PC-9 (cell line): ENCODE measurements around the gene KCNV2. TPM values are rescaled to one million over a fixed set of nuclear protein-coding genes. Genes with fewer than 3 reads are reported as not detected.

ENCODE experiments used
- BruUV-seq: library from RNA; stranded (reverse); fragments of 400-500 nt; replicated peaks from 2 replicates; lab custom pipeline; 2021; lab: Mats Ljungman, UMichigan
- CTCF ChIA-PET: fragments of 300-600 bp; sonication (Branson Sonifier 250); formaldehyde crosslinking; loops from one replicate; lab custom pipeline; 2022; ENCODE audit warnings: antibody characterized with exemption; lab: Charles Lee
- POLR2A ChIA-PET: fragments of 300-600 bp; sonication (Branson Sonifier 250); formaldehyde crosslinking; loops from one replicate; lab custom pipeline; 2022; ENCODE audit warnings: antibody characterized with exemption; ENCODE audit not compliant: unreplicated experiment; lab: Charles Lee
- DNase-seq, 2 experiments: peaks; one replicate each; pipeline versions ENCODE4 v3.0.0 to v3.0.0-alpha.2; 2015 to 2022; ENCODE audit warnings: mixed read lengths in 1 of 2
- H2AFZ ChIP-seq: fragments of 200-600 bp; sonication (generic); 2 replicates; pipeline ENCODE4 v1.8.1; 2017; ENCODE audit warnings: antibody characterized with exemption
- H3F3A ChIP-seq: fragments of 200-600 bp; sonication (generic); 2 replicates; pipeline ENCODE4 v1.8.1; 2017; ENCODE audit warnings: antibody characterized with exemption, mild to moderate bottlenecking, low read depth; ENCODE audit not compliant: insufficient read depth
- H3K27ac ChIP-seq: fragments of 200-600 bp; sonication (generic); 2 replicates; pipeline ENCODE4 v1.6.1; 2016; ENCODE audit warnings: mixed run types
- H3K27me3 ChIP-seq: fragments of 200-600 bp; sonication (generic); 2 replicates; pipeline ENCODE4 v1.6.1; 2016; ENCODE audit warnings: low read depth, mixed run types; ENCODE audit not compliant: insufficient read depth
- H3K36me3 ChIP-seq: fragments of 200-600 bp; sonication (generic); 2 replicates; pipeline ENCODE4 v1.6.1; 2016; ENCODE audit warnings: low read depth, mixed run types
- H3K4me1 ChIP-seq: fragments of 200-600 bp; sonication (generic); replicated peaks from 2 replicates; pipeline ENCODE4 v1.6.1; 2016; ENCODE audit warnings: mixed run types; ENCODE audit not compliant: insufficient read depth
- H3K4me2 ChIP-seq: fragments of 200-600 bp; sonication (generic); 2 replicates; pipeline ENCODE4 v1.6.1; 2017; ENCODE audit warnings: mixed run types
- H3K4me3 ChIP-seq: fragments of 200-600 bp; sonication (generic); 2 replicates; pipeline ENCODE4 v1.6.1; 2016; ENCODE audit warnings: mixed run types
- H3K79me2 ChIP-seq: fragments of 200-600 bp; sonication (generic); 2 replicates; pipeline ENCODE4 v1.6.1; 2017; ENCODE audit warnings: low read depth, mixed run types
- H3K9me2 ChIP-seq: fragments of 200-600 bp; sonication (generic); 2 replicates; pipeline ENCODE4 v1.8.1; 2017; ENCODE audit warnings: mild to moderate bottlenecking; ENCODE audit not compliant: insufficient read depth
- H3K9me3 ChIP-seq: fragments of 200-600 bp; sonication (generic); 2 replicates; pipeline ENCODE4 v1.8.1; 2016; ENCODE audit warnings: low read depth; ENCODE audit not compliant: insufficient read depth
- H4K20me1 ChIP-seq: fragments of 200-600 bp; sonication (generic); 2 replicates; pipeline ENCODE4 v1.8.1; 2017; ENCODE audit not compliant: insufficient read depth
- EZH2 ChIP-seq: fragments of 200-600 bp; sonication (generic); IDR thresholded peaks from 2 replicates; pipeline ENCODE4 v1.8.0; 2017; ENCODE audit warnings: antibody characterized with exemption, low read depth
- intact Hi-C: fragments of 100-400 bp; cut with micrococcal nuclease; formaldehyde crosslinking; loops from one replicate; pipeline ENCODE4 v1.10.0; 2022; ENCODE audit not compliant: unreplicated experiment
- total RNA-seq: library from RNA; stranded (reverse); gene quantifications from 2 replicates; pipeline ENCODE4 v1.2.3, GENCODE V29; 2021
- TF ChIP-seq, protein P1 (sequence below): fragments of 200-600 bp; sonication (generic); conservative IDR thresholded peaks from 2 replicates; pipeline ENCODE4 v1.6.1; 2017; ENCODE audit warnings: mixed run types, antibody characterized with exemption, mild to moderate bottlenecking, moderate library complexity

Gene KCNV2
- total RNA-seq, 1 experiment from 2014 or later: not detected

DNA sequence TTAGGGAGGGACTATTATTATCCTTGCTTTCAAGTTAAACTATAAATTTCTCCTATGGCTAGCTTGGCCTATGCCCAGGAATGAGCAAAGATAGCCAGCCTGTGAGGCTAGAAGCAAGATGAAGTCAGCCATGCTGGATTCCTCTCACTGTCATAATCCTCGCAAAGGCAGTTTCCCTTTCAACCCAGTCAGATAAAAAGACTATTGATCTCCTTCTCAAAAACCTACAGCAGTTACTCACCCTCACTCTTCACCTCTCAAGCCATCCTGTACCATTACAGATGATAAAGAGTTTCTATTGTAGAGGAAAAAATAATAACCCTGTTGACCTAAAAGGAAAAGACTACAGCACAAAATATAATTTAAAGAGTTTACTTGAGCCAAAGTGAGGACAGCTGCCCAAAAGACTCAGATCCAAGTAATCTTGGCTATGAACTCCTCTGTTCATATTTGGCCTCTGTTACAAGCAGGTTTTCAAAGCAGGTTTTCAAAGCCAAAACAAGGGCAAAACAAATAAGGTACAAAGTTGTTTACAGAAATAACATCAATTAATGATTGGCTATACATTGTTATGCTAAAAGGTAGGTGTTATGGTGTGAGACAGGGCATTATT is 41.7 kb downstream of the KCNV2 start:
- no peak overlapping the region for H3K4me2 ChIP-seq
- TF ChIP-seq, protein P1, sequence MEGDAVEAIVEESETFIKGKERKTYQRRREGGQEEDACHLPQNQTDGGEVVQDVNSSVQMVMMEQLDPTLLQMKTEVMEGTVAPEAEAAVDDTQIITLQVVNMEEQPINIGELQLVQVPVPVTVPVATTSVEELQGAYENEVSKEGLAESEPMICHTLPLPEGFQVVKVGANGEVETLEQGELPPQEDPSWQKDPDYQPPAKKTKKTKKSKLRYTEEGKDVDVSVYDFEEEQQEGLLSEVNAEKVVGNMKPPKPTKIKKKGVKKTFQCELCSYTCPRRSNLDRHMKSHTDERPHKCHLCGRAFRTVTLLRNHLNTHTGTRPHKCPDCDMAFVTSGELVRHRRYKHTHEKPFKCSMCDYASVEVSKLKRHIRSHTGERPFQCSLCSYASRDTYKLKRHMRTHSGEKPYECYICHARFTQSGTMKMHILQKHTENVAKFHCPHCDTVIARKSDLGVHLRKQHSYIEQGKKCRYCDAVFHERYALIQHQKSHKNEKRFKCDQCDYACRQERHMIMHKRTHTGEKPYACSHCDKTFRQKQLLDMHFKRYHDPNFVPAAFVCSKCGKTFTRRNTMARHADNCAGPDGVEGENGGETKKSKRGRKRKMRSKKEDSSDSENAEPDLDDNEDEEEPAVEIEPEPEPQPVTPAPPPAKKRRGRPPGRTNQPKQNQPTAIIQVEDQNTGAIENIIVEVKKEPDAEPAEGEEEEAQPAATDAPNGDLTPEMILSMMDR: no peak
- no peak for TF ChIP-seq EZH2
- H3K9me2 ChIP-seq: no peaks in the 10 kb centered on the region
- ChIA-PET CTCF (no interaction called here), POLR2A (no interaction called here)
- no peaks in the 10 kb centered on the region for H4K20me1 ChIP-seq
- H3F3A ChIP-seq: no peaks in the 10 kb centered on the region
- no peak overlapping the region for H3K4me3 ChIP-seq
- H3K9me3 ChIP-seq: no peaks in the 10 kb centered on the region
- intact Hi-C loops: no loop called here
- H3K27ac ChIP-seq: no peak overlapping the region
- H3K79me2 ChIP-seq: no peaks in the 10 kb centered on the region
- H3K36me3 ChIP-seq: no peaks in the 10 kb centered on the region
- no peaks in the 10 kb centered on the region for H3K4me1 ChIP-seq
- DNase-seq: no peak
- no peak overlapping the region for H2AFZ ChIP-seq
- no peaks in the 10 kb centered on the region for H3K27me3 ChIP-seq
- no TSS peak for BruUV-seq

DNA sequence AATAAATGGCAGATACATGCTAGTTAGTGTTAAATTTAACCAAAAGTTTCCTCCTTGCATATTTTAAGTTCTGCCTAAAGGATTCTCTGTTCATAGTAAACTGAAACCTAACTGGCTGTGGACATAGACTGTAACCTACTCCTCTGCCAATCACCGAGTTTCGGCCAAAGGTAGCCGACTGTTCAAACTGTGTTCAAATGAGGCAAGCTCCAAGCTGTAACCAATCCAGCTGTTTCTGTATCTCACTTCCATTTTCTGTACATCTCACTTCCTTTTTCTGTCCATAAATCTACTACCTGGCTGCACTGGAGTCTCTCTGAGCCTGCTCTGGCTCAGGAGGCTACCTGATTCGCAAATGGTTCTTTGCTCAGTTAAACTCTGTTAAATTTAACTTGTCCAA is 44.1 kb downstream of the KCNV2 start:
- H2AFZ ChIP-seq: no peak overlapping the region
- peaks cover 7% of the 10 kb centered on the region; the same call in 1 of the 2 replicates for H3K4me1 ChIP-seq
- no TSS peak for BruUV-seq
- TF ChIP-seq EZH2: no peak
- TF ChIP-seq, protein P1: no peak
- POLR2A ChIA-PET: no interaction called here
- H3F3A ChIP-seq: no peaks in the 10 kb centered on the region
- H3K9me3 ChIP-seq: no peaks in the 10 kb centered on the region
- intact Hi-C loops: no loop called here
- H3K4me3 ChIP-seq: no peak overlapping the region
- H3K9me2 ChIP-seq: no peaks in the 10 kb centered on the region
- H3K27ac ChIP-seq: no peak overlapping the region
- no peak for DNase-seq
- CTCF ChIA-PET: no interaction called here
- H3K79me2 ChIP-seq: no peaks in the 10 kb centered on the region
- no peak overlapping the region for H3K4me2 ChIP-seq
- H3K27me3 ChIP-seq: no peaks in the 10 kb centered on the region
- H4K20me1 ChIP-seq: no peaks in the 10 kb centered on the region
- no peaks in the 10 kb centered on the region for H3K36me3 ChIP-seq

DNA sequence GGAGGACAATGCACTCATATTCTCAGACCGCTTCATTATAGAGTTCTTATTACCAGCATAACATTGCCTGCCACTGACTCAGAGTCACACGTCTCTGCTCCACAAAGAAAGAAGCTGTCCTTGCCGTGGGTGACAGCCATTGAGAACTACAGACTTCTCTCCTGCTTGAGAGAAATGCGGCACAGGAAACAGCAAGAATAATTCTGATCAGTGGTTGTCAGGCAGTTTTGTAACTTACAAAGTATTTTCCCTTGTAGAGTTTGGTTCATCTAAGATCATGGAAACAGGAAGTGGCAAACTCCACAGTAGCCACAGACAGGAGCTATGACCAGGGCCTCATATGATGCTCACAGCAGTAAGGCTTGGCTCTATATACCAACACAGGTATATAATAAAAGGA is 47.0 kb downstream of the KCNV2 start:
- TF ChIP-seq, protein P1: no peak
- no peak for TF ChIP-seq EZH2
- intact Hi-C loops: no loop called here
- Histone ChIP-seq H4K20me1 (no peaks in the 10 kb centered on the region), H3K4me2 (no peak overlapping the region), H3K36me3 (no peaks in the 10 kb centered on the region), H3K4me3 (no peak overlapping the region), H3K4me1 (peaks cover 7% of the 10 kb centered on the region; the same call in 1 of the 2 replicates), H3F3A (no peaks in the 10 kb centered on the region), H2AFZ (no peak overlapping the region), H3K9me3 (no peaks in the 10 kb centered on the region), H3K27ac (no peak overlapping the region), H3K9me2 (no peaks in the 10 kb centered on the region), H3K27me3 (no peaks in the 10 kb centered on the region), H3K79me2 (no peaks in the 10 kb centered on the region)
- ChIA-PET POLR2A (no interaction called here), CTCF (no interaction called here)
- no TSS peak for BruUV-seq
- no peak for DNase-seq
